Stomach (tissue), 4 donors: ENCODE data around the gene IRF8.

Source experiments
- CTCF ChIP-seq, 7 experiments: fragments of 450-650 bp in 4 of 7; fragments of 200-600 bp in 3 of 7; sonication (generic) in 3 of 7; IDR thresholded peaks; one replicate each; pipeline ENCODE4 v1.5.1; 2016 to 2019; ENCODE audit warnings: antibody characterized with exemption in 7 of 7, control low read depth in 2 of 7, mild to moderate bottlenecking in 1 of 7
- EP300 ChIP-seq: sonication (generic); formaldehyde crosslinking; IDR thresholded peaks from one replicate; pipeline ENCODE4 v1.6.1; 2017; ENCODE audit warnings: antibody characterized with exemption
- POLR2A ChIP-seq, 4 donors: fragments of 450-650 bp; IDR thresholded peaks; one replicate each; pipeline ENCODE4 v1.6.1; 2016; ENCODE audit warnings: antibody characterized with exemption in 4 of 4, control low read depth in 2 of 4, mild to moderate bottlenecking in 1 of 4, moderate library complexity in 1 of 4
- POLR2AphosphoS5 ChIP-seq, 3 donors: sonication (generic); formaldehyde crosslinking; IDR thresholded peaks; one replicate each; pipeline ENCODE4 v1.6.1; 2016; ENCODE audit warnings: antibody characterized with exemption in 3 of 3

GRCh38 chr16:85917959-85918358 lies 19.0 kb downstream of the IRF8 start:
- TF ChIP-seq POLR2A (IDR thresholded peaks at IDR 0.05) (no peak), CTCF (IDR thresholded peaks at IDR 0.05) (no peak), EP300 (no peak), POLR2AphosphoS5 (IDR thresholded peaks at IDR 0.05) (no peak)
